H9 (cell line): ENCODE results near the gene VAV1. TPM values are rescaled to one million over a fixed set of nuclear protein-coding genes. Genes with fewer than 3 reads are reported as not detected.

Experiments used
- DNase-seq: peaks from one replicate; pipeline ENCODE4 v3.0.0-alpha.2; 2017
- H2AFZ ChIP-seq: one replicate; pipeline ENCODE4 v1.6.1; 2013; ENCODE audit warnings: mild to moderate bottlenecking, low read length, control low read depth, moderate library complexity
- H2AK5ac ChIP-seq: 2 replicates; pipeline ENCODE4 v1.6.1; 2013; ENCODE audit warnings: low read length, control low read depth, mixed read lengths; ENCODE audit not compliant: insufficient read length
- H2BK120ac ChIP-seq: one replicate; pipeline ENCODE4 v1.6.1; 2013; ENCODE audit warnings: low read depth, mild to moderate bottlenecking, low read length, control low read depth, inconsistent platforms; ENCODE audit not compliant: poor library complexity, severe bottlenecking
- H2BK12ac ChIP-seq: 2 replicates; pipeline ENCODE4 v1.6.1; 2013; ENCODE audit warnings: low read length, control low read depth, mixed read lengths, low read depth; ENCODE audit not compliant: insufficient read length
- H2BK15ac ChIP-seq: 2 replicates; pipeline ENCODE4 v1.6.1; 2013; ENCODE audit warnings: low read depth, low read length, control low read depth
- H2BK20ac ChIP-seq: one replicate; pipeline ENCODE4 v1.6.1; 2013; ENCODE audit warnings: low read depth, mild to moderate bottlenecking, low read length, control low read depth, inconsistent platforms; ENCODE audit not compliant: poor library complexity, severe bottlenecking
- H2BK5ac ChIP-seq: 2 replicates; pipeline ENCODE4 v1.6.1; 2013; ENCODE audit warnings: low read length, control low read depth, mixed read lengths; ENCODE audit not compliant: insufficient read length
- H3K14ac ChIP-seq: 2 replicates; pipeline ENCODE4 v1.6.1; 2013; ENCODE audit warnings: low read length, control low read depth; ENCODE audit not compliant: insufficient read depth
- H3K18ac ChIP-seq: 2 replicates; pipeline ENCODE4 v1.6.1; 2013; ENCODE audit warnings: low read depth, mild to moderate bottlenecking, mixed read lengths, low read length, control low read depth; ENCODE audit not compliant: insufficient read length
- H3K23ac ChIP-seq: 2 replicates; pipeline ENCODE4 v1.6.1; 2013; ENCODE audit warnings: low read length, control low read depth, mixed read lengths, low read depth; ENCODE audit not compliant: insufficient read length
- H3K23me2 ChIP-seq: 2 replicates; pipeline ENCODE4 v1.6.1; 2013; ENCODE audit warnings: low read depth, mild to moderate bottlenecking, mixed read lengths, low read length, control low read depth; ENCODE audit not compliant: insufficient read length, poor library complexity, severe bottlenecking
- H3K27ac ChIP-seq: 2 replicates; pipeline ENCODE4 v1.5.1; 2013; ENCODE audit warnings: low read length, control low read depth, mixed read lengths, low read depth; ENCODE audit not compliant: insufficient read length
- H3K27me3 ChIP-seq: 2 replicates; pipeline ENCODE4 v1.6.1; 2013; ENCODE audit warnings: low read length, control low read depth, inconsistent platforms; ENCODE audit not compliant: insufficient read depth
- H3K4ac ChIP-seq: 2 replicates; pipeline ENCODE4 v1.6.1; 2013; ENCODE audit warnings: low read depth, mild to moderate bottlenecking, control low read depth, inconsistent platforms, low read length, moderate library complexity
- H3K4me1 ChIP-seq: 2 replicates; pipeline ENCODE4 v1.6.1; 2013; ENCODE audit warnings: low read length, control low read depth, inconsistent platforms; ENCODE audit not compliant: insufficient read depth
- H3K4me2 ChIP-seq: 2 replicates; pipeline ENCODE4 v1.6.1; 2013; ENCODE audit warnings: low read length, control low read depth, mixed read lengths; ENCODE audit not compliant: insufficient read length, insufficient read depth
- H3K56ac ChIP-seq: 2 replicates; pipeline ENCODE4 v1.6.1; 2013; ENCODE audit warnings: low read depth, mild to moderate bottlenecking, mixed read lengths, low read length, control low read depth; ENCODE audit not compliant: insufficient read length
- H3K79me1 ChIP-seq: 2 replicates; pipeline ENCODE4 v1.6.1; 2013; ENCODE audit warnings: low read depth, mild to moderate bottlenecking, moderate library complexity, low read length, control low read depth, inconsistent platforms; ENCODE audit not compliant: insufficient read depth, poor library complexity, severe bottlenecking
- H3K79me2 ChIP-seq: 2 replicates; pipeline ENCODE4 v1.6.1; 2013; ENCODE audit warnings: low read length, control low read depth, inconsistent platforms; ENCODE audit not compliant: insufficient read depth
- H3K9ac ChIP-seq: 2 replicates; pipeline ENCODE4 v1.6.1; 2013; ENCODE audit warnings: low read length, control low read depth, mixed read lengths; ENCODE audit not compliant: insufficient read length; ENCODE audit errors: extremely low read depth
- H3K9me3 ChIP-seq: one replicate; pipeline ENCODE4 v1.6.1; 2013; ENCODE audit warnings: low read depth, low read length, inconsistent platforms; ENCODE audit not compliant: control insufficient read depth
- H3T11ph ChIP-seq: one replicate; pipeline ENCODE4 v1.6.1; 2013; ENCODE audit warnings: mild to moderate bottlenecking, low read length, control low read depth, inconsistent platforms
- H4K20me1 ChIP-seq: one replicate; pipeline ENCODE4 v1.6.1; 2013; ENCODE audit not compliant: control insufficient read depth, insufficient read length, insufficient read depth
- H4K5ac ChIP-seq: 2 replicates; pipeline ENCODE4 v1.6.1; 2013; ENCODE audit warnings: low read depth, mild to moderate bottlenecking, mixed read lengths, low read length, control low read depth; ENCODE audit not compliant: insufficient read length
- H4K8ac ChIP-seq: replicated peaks from 2 replicates; pipeline ENCODE4 v1.6.1; 2013; ENCODE audit warnings: low read length, control low read depth, mixed read lengths, low read depth; ENCODE audit not compliant: insufficient read length
- H4K91ac ChIP-seq: 2 replicates; pipeline ENCODE4 v1.6.1; 2013; ENCODE audit warnings: low read depth, mild to moderate bottlenecking, moderate library complexity, mixed read lengths, low read length, control low read depth; ENCODE audit not compliant: insufficient read length
- H3K27ac Mint-ChIP-seq, 3 experiments: 2 replicates in 2 of 3; 3 replicates in 1 of 3; pipeline ENCODE4 v1.8.0; 2020 to 2021; ENCODE audit warnings: mixed read lengths in 3 of 3, mild to moderate bottlenecking in 1 of 3, moderate library complexity in 1 of 3
- H3K27me3 Mint-ChIP-seq: 2 replicates; pipeline ENCODE4 v1.8.0; 2021; ENCODE audit warnings: low read depth, mild to moderate bottlenecking, moderate library complexity, mixed read lengths
- H3K36me3 Mint-ChIP-seq, 3 experiments: 2 replicates in 2 of 3; 3 replicates in 1 of 3; pipeline ENCODE4 v1.8.0; 2020 to 2021; ENCODE audit warnings: low read depth in 3 of 3, mixed read lengths in 3 of 3; ENCODE audit not compliant: insufficient read depth in 1 of 3
- H3K4me1 Mint-ChIP-seq, 2 experiments: 2 replicates each; pipeline ENCODE4 v1.8.0; 2020; ENCODE audit warnings: mixed read lengths in 2 of 2
- H3K4me3 Mint-ChIP-seq, 2 experiments: 2 replicates in 1 of 2; 3 replicates in 1 of 2; pipeline ENCODE4 v1.8.0; 2020 to 2021; ENCODE audit warnings: mild to moderate bottlenecking in 2 of 2, mixed read lengths in 2 of 2, moderate library complexity in 1 of 2
- H3K9me3 Mint-ChIP-seq, 2 experiments: 2 replicates in 1 of 2; 3 replicates in 1 of 2; pipeline ENCODE4 v1.8.0; 2020; ENCODE audit warnings: mild to moderate bottlenecking in 2 of 2, mixed read lengths in 2 of 2, moderate library complexity in 1 of 2
- CTCF ChIP-seq: fragments of 200-600 bp; sonication (generic); conservative IDR thresholded peaks from 3 replicates; pipeline ENCODE4 v1.8.0; 2021; ENCODE audit warnings: antibody characterized with exemption, mild to moderate bottlenecking
- WGBS: extraction: QIAGEN DNeasy Blood & Tissue Kit; methylation state at CpG from one replicate; pipeline ENCODE4 v1.1.7; 2013; ENCODE audit warnings: missing lambda C conversion rate, low lambda C conversion rate, mixed read lengths; ENCODE audit not compliant: insufficient read length; ENCODE audit errors: extremely low coverage; 5-methylcytosine and 5-hydroxymethylcytosine counted together
- total RNA-seq: library from RNA; stranded (reverse); gene quantifications from 2 replicates; pipeline ENCODE4 v1.2.1, GENCODE V29; 2021

VAV1 gene
- total RNA-seq, 1 experiment from 2014 or later: 0.90 TPM

- Histone ChIP-seq H3K27ac (no peak overlapping the region), H2BK5ac (no peak overlapping the region), H3K4me1 (no peaks in the 10 kb centered on the region), H4K20me1 (no peaks in the 10 kb centered on the region), H4K91ac (no peak overlapping the region), H3K23ac (no peak overlapping the region), H3K23me2 (no peaks in the 10 kb centered on the region), H4K5ac (no peak overlapping the region), H3T11ph (no peak overlapping the region), H3K18ac (no peak overlapping the region), H3K79me1 (no peaks in the 10 kb centered on the region), H3K9me3 (no peaks in the 10 kb centered on the region), H3K9ac (no peak overlapping the region), H3K79me2 (no peaks in the 10 kb centered on the region), H3K4ac (no peak overlapping the region), H2BK15ac (no peak overlapping the region), H3K27me3 (no peaks in the 10 kb centered on the region), H2BK120ac (no peak overlapping the region), H2AFZ (no peak overlapping the region), H2BK20ac (no peak overlapping the region), H2AK5ac (no peak overlapping the region), H3K14ac (no peak overlapping the region), H3K56ac (no peak overlapping the region), H2BK12ac (no peak overlapping the region), H3K4me2 (no peak overlapping the region), H4K8ac (no peak overlapping the region)
- Mint-ChIP-seq H3K4me3 (no peak overlapping the region), H3K4me1 (no peaks in the 10 kb centered on the region), H3K9me3 (peaks cover 20 to 74% of the 10 kb centered on the region in 2 experiments), H3K36me3 (peaks cover 0 to 7% (median 6%) of the 10 kb centered on the region in 3 experiments; a peak in 4 of 7 replicates), H3K27ac (no peak overlapping the region), H3K27me3 (peaks cover 31% of the 10 kb centered on the region)
- WGBS: no CpG with 5 or more reads among the region's 3 CpGs
- DNase-seq: no peak
- no peak for TF ChIP-seq CTCF
Observed at GRCh38 chr19:6811378-6811777, 38.9 kb downstream of the VAV1 start.
